Measurements from ENCODE around the gene AMZ2. TPM values are rescaled to one million over a fixed set of nuclear protein-coding genes. Genes with fewer than 3 reads are reported as not detected.
A peak's percentile ranks its signal among the peaks of the same experiment; 100 is the strongest.

AMZ2 gene
- polyA plus RNA-seq (80.8 to 123 TPM (median 89.6 TPM) in 3 replicates), polyA minus RNA-seq (34.4 to 61.8 TPM (median 48.0 TPM) in 3 replicates)
- polyA plus RNA-seq (2011; ENCODE audit: low read depth): 79.7 TPM
- polyA plus RNA-seq (2011; cell fraction: cytosol; rRNA removed): 96.7 and 162 TPM in 2 replicates
- 53.4 and 62.0 TPM in 2 replicates for polyA plus RNA-seq (2011; cell fraction: nucleus; rRNA removed)
- 74.7 and 84.3 TPM in 2 replicates for polyA plus RNA-seq (2012; ENCODE audit: low replicate concordance)
- polyA minus RNA-seq (2011; cell fraction: cytosol; rRNA and poly(A)+ RNA removed): 38.8 TPM
- 8.9 and 14.4 TPM in 2 replicates for polyA minus RNA-seq (2011; cell fraction: nucleus; rRNA and poly(A)+ RNA removed)

GRCh38 chr17:68247445-68248198 is at the start of gene AMZ2:
AMZ2 (plus strand) TSS chr17:68248043; CDS start chr17:68250188, 2,145 bp downstream.
- Histone ChIP-seq H3K27me3 (ENCODE audit: control insufficient read depth, extremely low read depth, insufficient read depth, low read length) (no peaks in the 10 kb centered on the region), H3K4me1 (ENCODE audit: control insufficient read depth, extremely low read depth, insufficient read depth, low read length) (peaks cover 8% of the 10 kb centered on the region), H3K9me1 (ENCODE audit: control insufficient read depth, extremely low read depth, insufficient read depth, low read length) (no peaks in the 10 kb centered on the region), H3K9ac (ENCODE audit: control insufficient read depth, extremely low read depth, insufficient read depth, low read length) (peak within 1 kb of the TSS; percentile 96), H3K4me3 (ENCODE audit: control insufficient read depth in 2 of 3, extremely low read depth in 1 of 3, insufficient read depth in 2 of 3, low read depth in 1 of 3, low read length in 3 of 3) (peak within 1 kb of the TSS; percentile 74 to 90 (median 87)), H3K36me3 (ENCODE audit: control insufficient read depth in 2 of 2, extremely low read depth in 1 of 2, insufficient read depth in 2 of 2, low read length in 2 of 2) (peaks cover 1 to 3% of the 10 kb centered on the region in 2 experiments), H4K20me1 (ENCODE audit: control insufficient read depth, extremely low read depth, insufficient read depth, low read length) (no peaks in the 10 kb centered on the region), H3K9me3 (ENCODE audit: control insufficient read depth, low read depth, low read length) (no peaks in the 10 kb centered on the region), H3K27ac (ENCODE audit: control insufficient read depth, insufficient read depth, low read length) (peak within 1 kb of the TSS; percentile 96), H3K79me2 (ENCODE audit: control insufficient read depth, insufficient read depth, low read length) (peaks cover 5% of the 10 kb centered on the region), H2AFZ (ENCODE audit: control insufficient read depth, low read length) (peak within 1 kb of the TSS; percentile 92), H3K4me2 (ENCODE audit: control insufficient read depth, extremely low read depth, insufficient read depth, low read depth, low read length) (peak within 1 kb of the TSS; percentile 91)
- DNase-seq (ENCODE audit: low read depth, low spot score) (peak; percentile 67), FAIRE-seq (no peak)
- dilution Hi-C loops (cut with MboI; ENCODE audit: extremely low pct_ligation_motif_present, low sequenced_read_pairs): no loop called here
- no peak for TF ChIP-seq EZH2 (IDR thresholded peaks at IDR 0.05; ENCODE audit: low read length)
- TF ChIP-seq CTCF (optimal IDR thresholded peaks at IDR 0.05 in 1 of 3, IDR thresholded peaks at IDR 0.05 in 1 of 3, conservative IDR thresholded peaks at IDR 0.05 in 1 of 3; ENCODE audit: extremely low read depth in 1 of 3, insufficient read depth in 2 of 3, low read length in 3 of 3): no peak

- H3K36me3 ChIP-seq (ENCODE audit: control insufficient read depth in 2 of 2, extremely low read depth in 1 of 2, insufficient read depth in 2 of 2, low read length in 2 of 2): no peaks in the 10 kb centered on the region
- no peak overlapping the region for H3K4me3 ChIP-seq (ENCODE audit: control insufficient read depth in 2 of 3, extremely low read depth in 1 of 3, insufficient read depth in 2 of 3, low read depth in 1 of 3, low read length in 3 of 3)
- TF ChIP-seq CTCF (optimal IDR thresholded peaks at IDR 0.05 in 1 of 3, IDR thresholded peaks at IDR 0.05 in 1 of 3, conservative IDR thresholded peaks at IDR 0.05 in 1 of 3; ENCODE audit: extremely low read depth in 1 of 3, insufficient read depth in 2 of 3, low read length in 3 of 3) (no peak), EZH2 (IDR thresholded peaks at IDR 0.05; ENCODE audit: low read length) (peak; percentile 86)
- no peaks in the 10 kb centered on the region for H3K79me2 ChIP-seq (ENCODE audit: control insufficient read depth, insufficient read depth, low read length)
- no peak overlapping the region for H3K9ac ChIP-seq (ENCODE audit: control insufficient read depth, extremely low read depth, insufficient read depth, low read length)
- DNase-seq (ENCODE audit: low read depth, low spot score) (no peak), FAIRE-seq (no peak)
- dilution Hi-C loops (cut with MboI; ENCODE audit: extremely low pct_ligation_motif_present, low sequenced_read_pairs): no loop called here
- peak overlapping the region; percentile 6 for H2AFZ ChIP-seq (ENCODE audit: control insufficient read depth, low read length)
- peak overlapping the region; percentile 22 for H3K4me2 ChIP-seq (ENCODE audit: control insufficient read depth, extremely low read depth, insufficient read depth, low read depth, low read length)
- H4K20me1 ChIP-seq (ENCODE audit: control insufficient read depth, extremely low read depth, insufficient read depth, low read length): no peaks in the 10 kb centered on the region
- peaks cover 9% of the 10 kb centered on the region for H3K4me1 ChIP-seq (ENCODE audit: control insufficient read depth, extremely low read depth, insufficient read depth, low read length)
- no peaks in the 10 kb centered on the region for H3K9me3 ChIP-seq (ENCODE audit: control insufficient read depth, low read depth, low read length)
- no peaks in the 10 kb centered on the region for H3K9me1 ChIP-seq (ENCODE audit: control insufficient read depth, extremely low read depth, insufficient read depth, low read length)
- H3K27ac ChIP-seq (ENCODE audit: control insufficient read depth, insufficient read depth, low read length): no peak overlapping the region
- H3K27me3 ChIP-seq (ENCODE audit: control insufficient read depth, extremely low read depth, insufficient read depth, low read length): peaks cover 54% of the 10 kb centered on the region
Observed at GRCh38 chr17:68198931-68199836, 48.7 kb upstream of the AMZ2 start.
